ENCODE data around the gene PARN. TPM values are rescaled to one million over a fixed set of nuclear protein-coding genes. Genes with fewer than 3 reads are reported as not detected.
"Not testable (repeated sequence)": the region's sequence is repeated elsewhere in the genome, so short reads cannot be mapped to it uniquely, and the experiment has no call there.

The PARN gene
- polyA plus RNA-seq, 3 donors, result 29.8 to 40.0 (median 33.9) TPM

GRCh38 chr16:14635395-14636165 lies 5.5 kb upstream of the PARN start:
- DNase-seq, result no peak

- DNase-seq, result no peak
These were observed 4.3 kb upstream of the PARN start for GRCh38 chr16:14634389-14634725.

- peak; percentile 97 for DNase-seq
These were observed 2.9 kb upstream of the PARN start, which contains the start of gene BFAR for GRCh38 chr16:14632693-14633569. Gene BFAR (plus strand): TSS chr16:14632951. CDS start chr16:14644347, 11,396 bp downstream.

GRCh38 chr16:14630620-14631330 lies 715 bp upstream of the PARN start:
- not testable (repeated sequence) for DNase-seq

GRCh38 chr16:14629612-14629918 lies 495 bp downstream of the PARN start:
- DNase-seq, result no peak

GRCh38 chr16:14628806-14629611 lies 1.1 kb downstream of the PARN start:
- DNase-seq, result no peak

DNA sequence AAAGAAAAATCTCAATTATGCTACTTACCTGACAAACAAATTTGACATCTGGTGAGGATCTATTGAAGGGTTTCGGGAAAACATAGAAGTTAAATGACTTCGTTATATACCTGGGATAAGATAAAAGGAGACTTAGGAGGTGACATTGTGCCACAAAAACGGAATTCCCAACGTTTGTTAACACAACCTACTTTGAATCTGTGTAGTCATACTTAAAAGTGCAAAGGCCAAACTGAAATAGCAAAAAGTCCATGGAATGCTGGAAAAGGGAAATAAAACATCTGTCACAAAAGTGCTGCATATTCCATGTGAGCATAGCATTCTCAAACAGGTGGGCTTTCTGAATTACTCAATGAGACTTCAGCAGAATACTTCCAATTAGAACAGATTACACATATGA lies 3.0 kb downstream of the PARN start:
- no peak for DNase-seq

GRCh38 chr16:14618566-14618965 lies 11.5 kb downstream of the PARN start:
- no peak for DNase-seq

DNA sequence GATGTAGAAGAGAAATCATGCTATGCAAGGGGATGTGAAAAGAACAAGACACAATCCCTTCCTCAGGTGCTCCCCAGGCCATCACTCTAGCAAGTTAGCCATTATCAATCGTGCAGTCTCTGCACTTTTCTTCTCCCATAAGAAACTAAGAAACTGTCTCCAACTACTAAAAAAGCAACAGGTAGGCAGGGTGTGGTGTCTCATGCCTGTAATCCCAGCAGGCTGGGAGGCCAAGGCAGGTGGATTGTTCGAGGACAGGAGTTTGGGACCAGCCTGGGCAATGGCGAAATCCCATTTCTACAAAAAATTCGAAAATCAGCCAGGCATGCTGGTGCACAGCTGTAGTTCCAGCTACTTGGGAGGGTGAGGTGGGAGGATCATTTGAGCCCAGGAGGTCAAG lies 13.8 kb downstream of the PARN start:
- DNase-seq, result no peak

GRCh38 chr16:14613991-14614390 lies 16.1 kb downstream of the PARN start:
- no peak for DNase-seq

- no peak for DNase-seq
These were observed 18.4 kb downstream of the PARN start for GRCh38 chr16:14611660-14612059.

GRCh38 chr16:14609716-14610115 lies 20.3 kb downstream of the PARN start:
- no peak for DNase-seq

- no peak for DNase-seq
These were observed 21.5 kb downstream of the PARN start for GRCh38 chr16:14608604-14609003.

DNA sequence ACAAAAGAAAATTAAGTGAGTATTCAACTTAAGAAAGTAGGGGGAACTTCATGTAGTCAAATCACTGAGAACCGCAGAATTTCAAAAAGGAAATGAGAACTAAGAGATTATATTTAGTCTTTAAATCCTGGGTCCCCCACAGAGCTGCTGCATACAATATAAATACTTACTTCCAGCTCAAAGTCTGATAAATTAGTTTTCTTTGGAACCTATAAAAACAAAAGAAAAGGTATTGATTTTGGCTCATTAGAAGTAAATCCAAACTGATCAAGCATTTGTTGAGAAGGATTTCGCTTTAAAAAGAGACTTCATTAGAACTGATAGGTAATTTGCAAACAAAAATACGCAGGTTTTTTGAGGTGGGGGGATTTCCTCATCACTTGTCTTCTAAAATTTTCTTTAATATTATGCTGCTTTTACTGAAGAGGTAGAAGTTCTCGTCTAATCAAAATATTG lies 21.9 kb downstream of the PARN start:
- DNase-seq, result no peak

DNA sequence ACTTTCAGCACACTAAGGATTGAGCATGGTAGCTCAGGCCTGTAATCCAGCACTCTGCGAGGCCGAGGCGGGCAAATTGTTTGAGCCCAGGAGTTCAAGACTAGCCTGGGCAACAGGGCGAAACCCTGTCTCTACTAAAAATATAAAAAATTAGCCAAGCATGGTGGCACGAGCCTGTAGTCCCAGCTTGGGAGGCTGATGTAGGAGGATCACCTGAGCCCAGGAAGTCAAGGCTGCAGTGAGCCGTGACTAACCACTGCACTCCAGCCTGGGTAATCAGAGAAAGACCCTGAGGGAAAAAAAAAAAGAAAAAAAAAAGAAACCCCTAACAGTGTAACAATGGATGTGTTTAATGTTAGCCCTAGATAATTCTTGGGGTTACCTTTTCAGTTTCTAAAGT lies 24.0 kb downstream of the PARN start:
- no peak for DNase-seq

- no peak for DNase-seq
These were observed 27.6 kb downstream of the PARN start for GRCh38 chr16:14602443-14602963.

DNA sequence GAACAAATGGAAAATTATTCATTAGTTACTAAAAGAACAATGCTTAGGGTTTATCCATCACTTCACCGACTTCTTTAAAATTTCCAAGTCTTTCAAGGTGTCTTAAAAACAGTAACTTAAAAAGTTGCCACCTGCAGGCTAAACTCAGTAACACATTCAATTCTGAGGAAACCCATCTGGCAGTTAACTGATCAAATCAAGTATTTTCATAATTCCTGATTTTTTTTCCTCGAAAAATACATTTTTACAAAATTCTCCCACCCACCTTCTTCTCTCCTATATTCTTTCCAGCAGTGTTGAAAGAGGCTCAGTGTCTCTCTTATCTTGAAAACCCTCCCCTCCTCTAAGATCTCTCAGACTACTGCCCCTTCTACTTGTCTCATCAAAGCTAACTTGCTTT lies 29.9 kb downstream of the PARN start:
- no peak for DNase-seq

DNA sequence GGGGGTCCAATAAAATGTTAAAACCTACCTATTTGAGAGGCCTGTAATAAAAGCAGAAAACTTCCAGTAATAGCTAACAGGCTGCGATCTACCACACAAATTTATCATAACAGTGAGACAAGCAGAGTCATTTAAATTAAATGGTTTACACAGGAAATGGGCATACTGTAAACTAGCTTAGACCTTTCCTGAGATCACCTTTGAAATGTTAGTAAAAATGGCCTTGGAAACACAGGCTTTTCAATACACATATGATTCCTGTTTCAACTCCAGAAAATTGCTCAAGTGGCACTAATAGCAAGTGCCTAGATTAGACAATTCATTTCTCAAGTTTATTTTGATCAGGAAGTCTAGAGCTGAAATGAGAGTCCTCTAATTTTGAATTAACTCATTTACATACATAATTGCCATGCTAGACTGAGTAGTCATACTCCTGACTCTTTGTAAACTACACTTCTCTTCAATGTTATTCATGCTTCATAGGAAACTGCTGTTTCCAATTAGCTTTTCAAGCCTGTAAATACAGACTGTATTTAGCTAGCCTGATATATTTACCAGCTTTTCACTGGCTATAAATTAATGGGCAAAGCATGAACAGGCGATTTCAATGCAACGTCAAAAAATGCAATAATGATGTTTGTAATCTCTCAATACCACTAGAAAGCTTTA lies 43.3 kb downstream of the PARN start:
- no peak for DNase-seq

DNA sequence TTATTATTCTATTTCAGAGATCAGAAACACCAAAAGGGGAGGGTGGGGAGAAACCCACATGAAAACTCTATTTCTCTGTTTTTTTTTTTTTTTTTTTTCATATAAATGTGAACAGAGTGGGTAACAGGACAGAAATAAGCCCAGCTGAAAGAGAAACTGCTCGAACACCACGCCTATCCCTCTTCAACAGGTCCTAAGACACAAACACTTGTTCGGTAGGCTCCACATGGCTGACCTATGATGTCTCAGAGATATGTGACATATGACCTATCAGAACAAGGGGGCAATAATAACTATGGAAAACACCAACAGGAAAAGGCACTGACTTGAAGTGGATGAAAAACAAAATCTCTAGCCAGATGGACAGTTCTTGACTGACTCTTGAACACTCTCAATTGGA lies 44.8 kb downstream of the PARN start:
- DNase-seq, result no peak

DNA sequence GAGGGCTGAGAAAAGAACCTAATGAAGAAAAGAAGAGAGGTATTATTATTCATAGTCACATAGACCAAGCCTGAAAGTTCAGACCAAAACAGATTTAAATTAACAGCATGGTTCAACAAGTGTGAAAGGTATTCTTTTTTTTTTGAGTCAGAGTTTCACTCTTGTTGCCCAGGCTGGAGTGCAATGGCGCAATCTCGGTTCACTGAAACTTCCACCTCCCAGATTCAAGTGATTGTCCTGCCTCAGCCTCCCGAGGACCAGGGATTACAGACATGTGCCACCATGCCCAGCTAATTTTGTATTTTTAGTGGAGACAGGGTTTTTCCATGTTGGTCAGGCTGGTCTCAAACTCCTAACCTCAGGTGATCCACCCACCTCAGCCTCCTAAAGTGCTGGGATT lies 49.1 kb downstream of the PARN start:
- not testable (repeated sequence) for DNase-seq

GRCh38 chr16:14579266-14579665 lies 50.8 kb downstream of the PARN start:
- no peak for DNase-seq
